Measurements from ENCODE around the gene PRDX1. TPM values are rescaled to one million over a fixed set of nuclear protein-coding genes. Genes with fewer than 3 reads are reported as not detected.

PRDX1 gene
- total and polyA plus RNA-seq, 2 of the 13 experiments (the other 11 are each of a cell fraction or from before 2014, with no cell fraction given) = 761 to 1,898 TPM

GRCh38 chr1:45490626-45491486 is 30.8 kb downstream of the PRDX1 start, which contains the start of gene TESK2 (continued):
- no peak for TF ChIP-seq ZNF143 (CRISPR knock-in tag; IDR thresholded peaks at IDR 0.05)
- TF ChIP-seq ZNF558 (CRISPR knock-in tag; IDR thresholded peaks at IDR 0.05; ENCODE audit: borderline replicate concordance) = no peak
- TF ChIP-seq YY1 (IDR thresholded peaks at IDR 0.05; ENCODE audit: insufficient read depth, insufficient replicate concordance, low read depth, low read length) = peak; percentile 31
- no peak for TF ChIP-seq SOX6 (IDR thresholded peaks at IDR 0.05)
- peak; percentile 63 for TF ChIP-seq SOX6 (CRISPR knock-in tag; IDR thresholded peaks at IDR 0.05)
- TF ChIP-seq ZNF749 (CRISPR knock-in tag; IDR thresholded peaks at IDR 0.05; ENCODE audit: borderline replicate concordance) = no peak
- peak; percentile 84 for TF ChIP-seq RAD51 (IDR thresholded peaks at IDR 0.05; ENCODE audit: borderline replicate concordance)
- TF ChIP-seq ZNF362 (CRISPR knock-in tag; IDR thresholded peaks at IDR 0.05; ENCODE audit: borderline replicate concordance) = 0 out of 2 replicates have a peak, but pooled peaks have one; percentile 19
- peak; percentile 57; the same call in 1 of the 2 replicates for TF ChIP-seq ZNF235 (CRISPR knock-in tag; IDR thresholded peaks at IDR 0.05; ENCODE audit: borderline replicate concordance)
- TF ChIP-seq SMC3 (IDR thresholded peaks at IDR 0.05; ENCODE audit: low read length) = no peak
- TF ChIP-seq ZNF446 (CRISPR knock-in tag; IDR thresholded peaks at IDR 0.05) = 0 out of 2 replicates have a peak, but pooled peaks have one; percentile 18
- TF ChIP-seq MEIS1 (CRISPR knock-in tag; IDR thresholded peaks at IDR 0.05; ENCODE audit: borderline replicate concordance) = peak; percentile 40
- TF ChIP-seq HMGXB3 (CRISPR knock-in tag; IDR thresholded peaks at IDR 0.05; ENCODE audit: borderline replicate concordance) = no peak; the same call in 1 of the 2 replicates
- peak; percentile 90 for TF ChIP-seq SAP130 (CRISPR knock-in tag; IDR thresholded peaks at IDR 0.05; ENCODE audit: low read depth)
- no peak; the same call in 1 of the 2 replicates for TF ChIP-seq ZFP37 (CRISPR knock-in tag; IDR thresholded peaks at IDR 0.05; ENCODE audit: borderline replicate concordance)
- TF ChIP-seq ZNF264 (CRISPR knock-in tag; IDR thresholded peaks at IDR 0.05) = no peak
- 0 out of 2 replicates have a peak, but pooled peaks have one; percentile 18 for TF ChIP-seq BRCA1 (CRISPR knock-in tag; IDR thresholded peaks at IDR 0.05)
- TF ChIP-seq KLF11 (CRISPR knock-in tag; IDR thresholded peaks at IDR 0.05) = peak; percentile 66; the same call in 1 of the 2 replicates
- TF ChIP-seq XBP1 (CRISPR knock-in tag; IDR thresholded peaks at IDR 0.05) = no peak
- peak; percentile 73; the same call in 1 of the 2 replicates for TF ChIP-seq ZNF740 (CRISPR knock-in tag; IDR thresholded peaks at IDR 0.05)
- TF ChIP-seq ZNF274 (CRISPR knock-in tag; IDR thresholded peaks at IDR 0.05) = no peak; the same call in 1 of the 2 replicates
- 0 out of 2 replicates have a peak, but pooled peaks have one; percentile 9 for TF ChIP-seq STAG1 (CRISPR knock-in tag; IDR thresholded peaks at IDR 0.05)
- no peak for TF ChIP-seq PREB (CRISPR knock-in tag; IDR thresholded peaks at IDR 0.05)
- TF ChIP-seq BRD4 (CRISPR knock-in tag; IDR thresholded peaks at IDR 0.05) = 0 out of 2 replicates have a peak, but pooled peaks have one; percentile 29

All from HepG2 (cell line).